ENCODE data around the gene KIF6. TPM values are rescaled to one million over a fixed set of nuclear protein-coding genes. Genes with fewer than 3 reads are reported as not detected.

Gene KIF6
- total and polyA plus RNA-seq, 4 donors = 1.1 to 7.8 (median 4.5) TPM

DNA sequence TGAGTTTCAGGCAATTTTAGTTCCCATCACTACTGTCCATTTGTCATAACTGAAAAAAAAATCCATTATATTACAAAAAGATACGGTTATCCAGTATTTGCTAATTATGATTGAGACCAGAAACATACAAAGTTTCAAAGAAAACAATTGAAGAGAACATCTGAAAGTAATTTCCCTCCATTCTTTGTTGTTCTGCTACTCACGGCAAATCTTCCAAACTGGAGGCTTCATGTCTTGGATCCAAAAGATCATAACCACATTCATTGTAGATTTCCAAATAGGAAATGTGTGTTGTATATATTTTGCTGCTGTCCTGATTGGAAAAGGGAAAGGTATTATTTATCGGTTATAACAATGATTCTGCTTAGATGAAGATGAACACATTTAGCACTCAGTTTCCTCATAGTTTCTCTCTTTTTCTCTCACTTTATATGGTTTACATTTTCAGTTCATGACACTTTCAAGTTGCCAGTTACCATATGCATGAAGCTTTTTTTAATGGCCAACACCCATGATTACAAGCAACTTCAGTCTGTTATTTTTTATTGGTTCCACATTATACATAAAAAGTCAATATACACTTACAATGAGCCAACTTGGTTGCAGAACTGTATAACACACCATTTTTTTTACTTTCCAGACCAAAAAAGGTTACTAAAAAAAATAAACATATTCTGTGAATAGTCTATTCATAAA is 90.4 kb downstream of the KIF6 start:
- WGBS, 2 donors = 83 to 86% methylated on average over 3 of the region's 3 CpGs
- Histone ChIP-seq H3K9ac (ENCODE audit: insufficient read depth in 1 of 2, low read length in 2 of 2) (no peak overlapping the region), H3K27ac (ENCODE audit: low read depth in 1 of 2, low read length in 1 of 2) (no peak overlapping the region), H3K36me3 (ENCODE audit: control insufficient read depth in 4 of 4, insufficient read depth in 4 of 4, low read length in 4 of 4) (no peaks in the 10 kb centered on the region), H3K9me3 (ENCODE audit: control insufficient read depth in 4 of 4, insufficient read depth in 3 of 4, low read length in 3 of 4) (peaks cover 0 to 2% (median 0%) of the 10 kb centered on the region in 4 donors), H3K27me3 (ENCODE audit: control insufficient read depth in 3 of 3, insufficient read depth in 3 of 3, low read length in 2 of 3) (no peaks in the 10 kb centered on the region), H3K4me1 (ENCODE audit: control insufficient read depth in 5 of 5, insufficient read depth in 5 of 5, low read length in 5 of 5) (peaks cover 0 to 9% (median 0%) of the 10 kb centered on the region in 5 donors), H3K4me3 (no peak overlapping the region)
- TF ChIP-seq, protein P1, sequence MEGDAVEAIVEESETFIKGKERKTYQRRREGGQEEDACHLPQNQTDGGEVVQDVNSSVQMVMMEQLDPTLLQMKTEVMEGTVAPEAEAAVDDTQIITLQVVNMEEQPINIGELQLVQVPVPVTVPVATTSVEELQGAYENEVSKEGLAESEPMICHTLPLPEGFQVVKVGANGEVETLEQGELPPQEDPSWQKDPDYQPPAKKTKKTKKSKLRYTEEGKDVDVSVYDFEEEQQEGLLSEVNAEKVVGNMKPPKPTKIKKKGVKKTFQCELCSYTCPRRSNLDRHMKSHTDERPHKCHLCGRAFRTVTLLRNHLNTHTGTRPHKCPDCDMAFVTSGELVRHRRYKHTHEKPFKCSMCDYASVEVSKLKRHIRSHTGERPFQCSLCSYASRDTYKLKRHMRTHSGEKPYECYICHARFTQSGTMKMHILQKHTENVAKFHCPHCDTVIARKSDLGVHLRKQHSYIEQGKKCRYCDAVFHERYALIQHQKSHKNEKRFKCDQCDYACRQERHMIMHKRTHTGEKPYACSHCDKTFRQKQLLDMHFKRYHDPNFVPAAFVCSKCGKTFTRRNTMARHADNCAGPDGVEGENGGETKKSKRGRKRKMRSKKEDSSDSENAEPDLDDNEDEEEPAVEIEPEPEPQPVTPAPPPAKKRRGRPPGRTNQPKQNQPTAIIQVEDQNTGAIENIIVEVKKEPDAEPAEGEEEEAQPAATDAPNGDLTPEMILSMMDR (IDR thresholded peaks at IDR 0.05; ENCODE audit: control extremely low read depth, extremely low read depth) = no peak
- DNase-seq = peak in 1 of 3 donors; percentile 20
- no peak for ATAC-seq (ENCODE audit: insufficient read depth, low FRiP score)

DNA sequence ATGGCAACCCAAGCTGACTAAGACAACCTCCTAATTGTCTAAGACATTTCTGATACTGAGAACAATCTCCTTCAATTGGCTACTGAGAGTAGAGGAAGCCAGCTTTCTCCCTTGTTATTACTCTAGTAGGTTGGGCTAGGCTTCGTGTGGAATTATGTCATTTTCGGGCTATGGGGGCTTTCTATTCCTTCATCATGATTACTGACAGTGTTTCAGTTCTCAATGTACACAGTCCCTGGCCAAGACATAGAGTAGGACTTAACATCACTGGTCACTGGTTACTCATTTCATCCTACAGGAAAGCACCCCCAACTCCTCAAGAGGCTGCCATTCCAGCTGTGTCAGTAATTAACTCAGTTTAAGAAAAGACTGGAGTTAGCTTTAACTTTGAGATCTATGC is 100.0 kb downstream of the KIF6 start:
- 95 to 96% methylated on average over 2 of the region's 2 CpGs for WGBS, 2 donors
- TF ChIP-seq, protein P1 (IDR thresholded peaks at IDR 0.05; ENCODE audit: control extremely low read depth, extremely low read depth) = no peak
- no peaks in the 10 kb centered on the region for H3K27me3 ChIP-seq (ENCODE audit: control insufficient read depth in 3 of 3, insufficient read depth in 3 of 3, low read length in 2 of 3)
- H3K9me3 ChIP-seq (ENCODE audit: control insufficient read depth in 4 of 4, insufficient read depth in 3 of 4, low read length in 3 of 4) = peaks cover 0 to 3% (median 0%) of the 10 kb centered on the region in 4 donors
- H3K27ac ChIP-seq (ENCODE audit: low read depth in 1 of 2, low read length in 1 of 2) = no peak overlapping the region
- H3K36me3 ChIP-seq (ENCODE audit: control insufficient read depth in 4 of 4, insufficient read depth in 4 of 4, low read length in 4 of 4) = no peaks in the 10 kb centered on the region
- ATAC-seq (ENCODE audit: insufficient read depth, low FRiP score) = no peak
- peaks cover 0 to 4% (median 0%) of the 10 kb centered on the region in 5 donors for H3K4me1 ChIP-seq (ENCODE audit: control insufficient read depth in 5 of 5, insufficient read depth in 5 of 5, low read length in 5 of 5)
- DNase-seq = no peak
- H3K4me3 ChIP-seq = no peak overlapping the region
- no peak overlapping the region for H3K9ac ChIP-seq (ENCODE audit: insufficient read depth in 1 of 2, low read length in 2 of 2)

DNA sequence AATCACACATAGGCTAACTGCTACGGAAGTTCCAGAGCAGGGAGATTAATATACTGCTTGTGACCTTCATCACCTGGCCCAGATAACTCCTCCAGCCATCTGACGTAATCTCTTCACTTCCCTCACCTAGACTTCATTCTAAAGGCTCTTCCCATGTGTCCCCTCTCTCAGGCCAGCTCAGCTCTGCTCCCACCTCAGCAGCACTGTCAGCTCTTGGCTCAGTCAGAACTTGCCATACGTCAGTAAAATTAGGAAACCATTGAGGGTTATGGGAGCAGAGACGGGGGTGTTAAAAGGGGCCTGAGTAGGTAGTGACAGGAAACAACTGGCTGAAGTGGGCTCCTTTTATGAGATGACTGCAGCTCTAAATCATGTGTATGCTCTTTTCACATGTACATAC is 101.5 kb downstream of the KIF6 start:
- Histone ChIP-seq H3K9me3 (ENCODE audit: control insufficient read depth in 4 of 4, insufficient read depth in 3 of 4, low read length in 3 of 4) (no peaks in the 10 kb centered on the region), H3K9ac (ENCODE audit: insufficient read depth in 1 of 2, low read length in 2 of 2) (no peak overlapping the region), H3K4me1 (ENCODE audit: control insufficient read depth in 5 of 5, insufficient read depth in 5 of 5, low read length in 5 of 5) (peaks cover 0 to 4% (median 0%) of the 10 kb centered on the region in 5 donors), H3K27ac (ENCODE audit: low read depth in 1 of 2, low read length in 1 of 2) (no peak overlapping the region), H3K36me3 (ENCODE audit: control insufficient read depth in 4 of 4, insufficient read depth in 4 of 4, low read length in 4 of 4) (no peaks in the 10 kb centered on the region), H3K27me3 (ENCODE audit: control insufficient read depth in 3 of 3, insufficient read depth in 3 of 3, low read length in 2 of 3) (no peaks in the 10 kb centered on the region), H3K4me3 (no peak overlapping the region)
- 73 to 74% methylated on average over 4 of the region's 4 CpGs for WGBS, 2 donors
- ATAC-seq (ENCODE audit: insufficient read depth, low FRiP score) (no peak), DNase-seq (peak in 1 of 3 donors; percentile 61)
- TF ChIP-seq, protein P1 (IDR thresholded peaks at IDR 0.05; ENCODE audit: control extremely low read depth, extremely low read depth) = no peak

Data from lung (tissue), 12 donors.